Choroid plexus epithelial cell (primary cell): ENCODE data around the gene RPH3AL.
"Not testable (repeated sequence)": the region's sequence is repeated elsewhere in the genome, so short reads cannot be mapped to it uniquely, and the experiment has no call there.

ENCODE experiments used
- DNase-seq: peaks from one replicate; pipeline ENCODE4 v3.0.0-alpha.2; 2010; ENCODE audit warnings: low read depth
- H3K4me3 ChIP-seq: 2 replicates; pipeline ENCODE4 v1.5.1; 2011; ENCODE audit warnings: low read depth, mild to moderate bottlenecking, control low read depth, low read length, moderate library complexity
- CTCF ChIP-seq: conservative IDR thresholded peaks from 2 replicates; pipeline ENCODE4 v1.5.1; 2011; ENCODE audit warnings: low read depth, mild to moderate bottlenecking, control low read depth, inconsistent platforms, low read length, moderate library complexity

RPH3AL gene

GRCh38 chr17:379531-380465 is 27.2 kb upstream of the RPH3AL start:
- DNase-seq: no peak
- no peak for TF ChIP-seq CTCF
- H3K4me3 ChIP-seq: no peak overlapping the region

GRCh38 chr17:378068-378467 is 25.5 kb upstream of the RPH3AL start:
- H3K4me3 ChIP-seq: no peak overlapping the region
- DNase-seq: no peak
- TF ChIP-seq CTCF: no peak

- DNase-seq: no peak
- no peak overlapping the region for H3K4me3 ChIP-seq
- TF ChIP-seq CTCF: no peak
These were observed 24.6 kb upstream of the RPH3AL start for GRCh38 chr17:376936-377863.

- no peak for TF ChIP-seq CTCF
- DNase-seq: no peak
- no peak overlapping the region for H3K4me3 ChIP-seq
These were observed 21.1 kb upstream of the RPH3AL start for GRCh38 chr17:373613-374230.

- H3K4me3 ChIP-seq: no peak overlapping the region
- TF ChIP-seq CTCF: no peak
- DNase-seq: no peak
These were observed 19.8 kb upstream of the RPH3AL start for GRCh38 chr17:372157-373152.

- no peak for TF ChIP-seq CTCF
- H3K4me3 ChIP-seq: no peak overlapping the region
- DNase-seq: no peak
These were observed 19.0 kb upstream of the RPH3AL start for GRCh38 chr17:371583-371982.

GRCh38 chr17:367656-368055 is 15.0 kb upstream of the RPH3AL start:
- not testable (repeated sequence) for DNase-seq, H3K4me3 ChIP-seq

GRCh38 chr17:366657-367615 is 14.3 kb upstream of the RPH3AL start:
- not testable (repeated sequence) for DNase-seq, H3K4me3 ChIP-seq
